CD4-positive, alpha-beta memory T cell (primary cell): ENCODE data around the gene CST11. TPM values are rescaled to one million over a fixed set of nuclear protein-coding genes. Genes with fewer than 3 reads are reported as not detected.

ENCODE experiments used
- CTCF ChIA-PET: fragments of 350-600 bp; sonication (Branson Sonifier 250); formaldehyde crosslinking; loops from one replicate; lab custom pipeline; 2021; ENCODE audit warnings: inconsistent platforms; ENCODE audit not compliant: partially characterized antibody; lab: Charles Lee
- POLR2A ChIA-PET: fragments of 350-600 bp; sonication (Branson Sonifier 250); formaldehyde crosslinking; loops from one replicate; lab custom pipeline; 2021; ENCODE audit not compliant: partially characterized antibody; lab: Charles Lee
- DNase-seq, 5 donors: peaks; one replicate each; pipeline versions ENCODE4 v3.0.0 to v3.0.0-alpha.2; 2020 to 2022; ENCODE audit warnings: mixed read lengths in 1 of 5
- H3K27ac ChIP-seq: one replicate; pipeline ENCODE4 v1.7.0; 2013; ENCODE audit warnings: low read depth, low read length
- H3K27me3 ChIP-seq: 2 replicates; pipeline ENCODE4 v1.7.0; 2013; ENCODE audit warnings: mild to moderate bottlenecking, low read length, moderate library complexity; ENCODE audit not compliant: insufficient read depth
- H3K36me3 ChIP-seq: 2 replicates; pipeline ENCODE4 v1.7.0; 2013; ENCODE audit warnings: mild to moderate bottlenecking, low read length, moderate library complexity; ENCODE audit not compliant: insufficient read depth
- H3K4me1 ChIP-seq: 2 replicates; pipeline ENCODE4 v1.7.0; 2013; ENCODE audit warnings: mild to moderate bottlenecking, low read length, moderate library complexity; ENCODE audit not compliant: insufficient read depth
- H3K4me3 ChIP-seq, 2 donors: one replicate each; pipeline ENCODE4 v1.7.0; 2013; ENCODE audit warnings: low read length in 2 of 2, mild to moderate bottlenecking in 1 of 2
- H3K9me3 ChIP-seq, 2 donors: one replicate each; pipeline ENCODE4 v1.7.0; 2013; ENCODE audit warnings: low read length in 2 of 2, control low read depth in 1 of 2; ENCODE audit not compliant: control insufficient read depth in 1 of 2
- H3K27ac Mint-ChIP-seq, 7 donors: one replicate each; pipeline ENCODE4 v1.8.0; 2020 to 2021; ENCODE audit warnings: mixed read lengths in 7 of 7, mild to moderate bottlenecking in 6 of 7, inconsistent platforms in 3 of 7, moderate library complexity in 3 of 7
- H3K27me3 Mint-ChIP-seq, 2 donors: one replicate each; pipeline ENCODE4 v1.8.0; 2020 to 2021; ENCODE audit warnings: mixed read lengths in 2 of 2
- H3K36me3 Mint-ChIP-seq, 2 donors: one replicate each; pipeline ENCODE4 v1.8.0; 2020 to 2021; ENCODE audit warnings: mixed read lengths in 2 of 2, inconsistent platforms in 1 of 2, mild to moderate bottlenecking in 1 of 2
- H3K4me1 Mint-ChIP-seq, 4 donors: one replicate each; pipeline ENCODE4 v1.8.0; 2020 to 2021; ENCODE audit warnings: mixed read lengths in 4 of 4, mild to moderate bottlenecking in 1 of 4
- H3K4me3 Mint-ChIP-seq, 8 donors: one replicate each; pipeline ENCODE4 v1.8.0; 2020 to 2021; ENCODE audit warnings: mixed read lengths in 8 of 8, mild to moderate bottlenecking in 7 of 8, moderate library complexity in 6 of 8, inconsistent platforms in 3 of 8
- H3K9me3 Mint-ChIP-seq, 8 donors: one replicate each; pipeline ENCODE4 v1.8.0; 2020 to 2021; ENCODE audit warnings: mixed read lengths in 8 of 8, mild to moderate bottlenecking in 5 of 8, inconsistent platforms in 3 of 8, moderate library complexity in 1 of 8
- intact Hi-C: fragments of 100-400 bp; cut with micrococcal nuclease; formaldehyde crosslinking; loops from one replicate; pipeline ENCODE4 v1.15.1; 2023
- polyA plus RNA-seq, 2 donors: library from polyadenylated mRNA; unstranded; fragments of 300-500 nt; fragmentation: Illumina TruSeq; gene quantifications; one replicate each; pipeline ENCODE4 v1.2.3, GENCODE V29; 2021
- total RNA-seq, 2 experiments: library from RNA; stranded (reverse); gene quantifications; one replicate each; pipeline ENCODE4 v1.2.3, GENCODE V29; 2021

CST11 gene
- total and polyA plus RNA-seq, 4 experiments from 2014 or later: not detected

DNA sequence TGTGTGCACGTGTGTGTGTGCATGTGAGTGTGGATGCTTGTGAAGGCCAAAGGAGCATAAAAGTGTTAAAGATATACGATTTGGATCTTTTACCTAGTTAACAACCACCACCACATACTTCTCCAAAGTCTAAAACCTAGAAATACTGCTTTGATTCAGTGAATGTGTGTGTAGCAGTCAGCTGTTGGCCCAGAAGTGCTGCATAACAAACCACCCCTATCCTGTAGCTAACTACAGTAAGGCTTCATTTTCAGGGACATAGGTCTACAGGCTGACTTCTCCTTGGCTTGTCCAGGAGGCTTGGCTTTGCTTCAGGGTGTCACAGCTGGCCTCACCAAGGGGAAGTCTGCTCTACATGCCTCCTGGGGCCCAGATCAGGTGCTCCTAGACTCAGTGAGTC, 35.8 kb upstream of the CST11 start:
- no peak overlapping the region for H3K27ac ChIP-seq

DNA sequence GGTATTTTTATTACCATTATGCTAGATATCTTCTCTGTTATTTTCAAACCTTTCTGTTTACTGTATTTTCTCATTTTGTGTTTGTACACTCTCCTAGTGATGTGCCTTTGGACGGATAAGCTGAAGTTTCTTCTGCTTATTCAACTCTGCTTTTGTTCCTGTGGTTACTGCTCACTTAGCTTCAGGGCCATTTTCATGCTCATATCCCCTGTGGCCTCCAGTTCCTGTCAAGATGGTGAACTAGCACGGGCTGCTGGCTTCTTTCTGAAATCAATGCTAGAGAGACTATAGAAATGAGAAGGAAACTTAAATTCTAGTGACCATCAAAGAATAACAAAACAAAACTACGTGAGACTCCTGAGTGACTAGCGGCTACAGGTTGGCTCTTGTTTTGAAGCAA, 31.4 kb upstream of the CST11 start:
- no peak overlapping the region for H3K4me3 ChIP-seq
- Mint-ChIP-seq H3K4me1 (no peaks in the 10 kb centered on the region), H3K27me3 (peaks cover 0 to 9% of the 10 kb centered on the region in 2 donors), H3K27ac (peak overlapping the region in 1 of 7 donors; percentile 58), H3K36me3 (no peaks in the 10 kb centered on the region), H3K4me3 (no peak overlapping the region), H3K9me3 (peaks cover 0 to 4% (median 0%) of the 10 kb centered on the region in 8 donors)
- intact Hi-C loops: no loop called here
- DNase-seq: no peak
- no peaks in the 10 kb centered on the region for H3K9me3 ChIP-seq
- CTCF ChIA-PET: no interaction called here
- no peak overlapping the region for H3K27ac ChIP-seq
- H3K4me1 ChIP-seq: no peaks in the 10 kb centered on the region
- POLR2A ChIA-PET: no interaction called here
- H3K27me3 ChIP-seq: no peaks in the 10 kb centered on the region
- no peaks in the 10 kb centered on the region for H3K36me3 ChIP-seq

More for the DNA sequence above, 35.8 kb upstream of the CST11 start:
- H3K4me3 ChIP-seq: no peak overlapping the region
- Mint-ChIP-seq H3K4me3 (no peak overlapping the region), H3K27me3 (peaks cover 0 to 2% of the 10 kb centered on the region in 2 donors), H3K4me1 (no peaks in the 10 kb centered on the region), H3K36me3 (no peaks in the 10 kb centered on the region), H3K9me3 (no peaks in the 10 kb centered on the region), H3K27ac (no peak overlapping the region)
- POLR2A ChIA-PET: no interaction called here
- CTCF ChIA-PET: no interaction called here
- no peaks in the 10 kb centered on the region for H3K4me1 ChIP-seq
- no peaks in the 10 kb centered on the region for H3K27me3 ChIP-seq
- no peaks in the 10 kb centered on the region for H3K9me3 ChIP-seq
- DNase-seq: no peak
- intact Hi-C loops: no loop called here
- H3K36me3 ChIP-seq: no peaks in the 10 kb centered on the region

DNA sequence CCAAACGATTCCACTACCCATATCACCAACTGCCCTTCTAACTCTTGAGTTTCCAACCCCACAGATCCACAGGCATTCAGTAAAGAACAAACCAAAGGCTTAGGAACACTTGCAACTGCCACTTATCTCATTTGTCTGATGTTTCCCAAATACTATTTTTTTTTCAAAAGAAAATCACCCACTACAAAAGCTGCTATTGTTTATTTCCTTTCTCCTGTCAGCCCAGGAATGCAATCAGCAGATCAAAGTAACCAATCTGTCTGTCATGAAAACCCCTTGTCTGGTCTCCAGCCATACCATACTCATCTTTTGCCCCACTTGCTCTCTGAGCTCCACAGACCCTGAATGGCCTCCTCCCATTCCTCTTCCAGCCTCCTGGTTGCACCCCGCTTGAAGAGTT, 29.5 kb upstream of the CST11 start:
- Histone ChIP-seq H3K36me3 (no peaks in the 10 kb centered on the region), H3K4me1 (no peaks in the 10 kb centered on the region), H3K4me3 (no peak overlapping the region), H3K27me3 (no peaks in the 10 kb centered on the region), H3K27ac (no peak overlapping the region), H3K9me3 (no peaks in the 10 kb centered on the region)
- intact Hi-C loops: no loop called here
- H3K27me3 Mint-ChIP-seq: peaks cover 0 to 8% of the 10 kb centered on the region in 2 donors
- no peak overlapping the region for H3K27ac Mint-ChIP-seq
- CTCF ChIA-PET: no interaction called here
- POLR2A ChIA-PET: no interaction called here
- peaks cover 0 to 4% (median 0%) of the 10 kb centered on the region in 8 donors for H3K9me3 Mint-ChIP-seq
- no peak overlapping the region for H3K4me3 Mint-ChIP-seq
- no peaks in the 10 kb centered on the region for H3K4me1 Mint-ChIP-seq
- no peaks in the 10 kb centered on the region for H3K36me3 Mint-ChIP-seq
- no peak for DNase-seq

GRCh38 chr20:23479043-23479442, 26.4 kb upstream of the CST11 start:
- peaks cover 0 to 8% of the 10 kb centered on the region in 2 donors for H3K27me3 Mint-ChIP-seq
- Histone ChIP-seq H3K27ac (no peak overlapping the region), H3K4me3 (no peak overlapping the region), H3K4me1 (no peaks in the 10 kb centered on the region), H3K36me3 (no peaks in the 10 kb centered on the region), H3K9me3 (no peaks in the 10 kb centered on the region), H3K27me3 (no peaks in the 10 kb centered on the region)
- ChIA-PET CTCF (no interaction called here), POLR2A (no interaction called here)
- intact Hi-C loops: no loop called here
- H3K9me3 Mint-ChIP-seq: peaks cover 0 to 4% (median 0%) of the 10 kb centered on the region in 8 donors
- H3K4me3 Mint-ChIP-seq: no peak overlapping the region
- H3K27ac Mint-ChIP-seq: no peak overlapping the region
- H3K36me3 Mint-ChIP-seq: no peaks in the 10 kb centered on the region
- no peaks in the 10 kb centered on the region for H3K4me1 Mint-ChIP-seq
- no peak for DNase-seq

GRCh38 chr20:23477223-23477622, 24.5 kb upstream of the CST11 start:
- H3K36me3 Mint-ChIP-seq: no peaks in the 10 kb centered on the region
- no peak for DNase-seq
- no peaks in the 10 kb centered on the region for H3K4me1 Mint-ChIP-seq
- peaks cover 4 to 6% of the 10 kb centered on the region in 2 donors for H3K27me3 Mint-ChIP-seq
- intact Hi-C loops: no loop called here
- ChIA-PET POLR2A (no interaction called here), CTCF (no interaction called here)
- Histone ChIP-seq H3K27ac (no peak overlapping the region), H3K9me3 (no peaks in the 10 kb centered on the region), H3K4me1 (no peaks in the 10 kb centered on the region), H3K36me3 (no peaks in the 10 kb centered on the region), H3K4me3 (no peak overlapping the region), H3K27me3 (no peaks in the 10 kb centered on the region)
- no peak overlapping the region for H3K27ac Mint-ChIP-seq
- H3K9me3 Mint-ChIP-seq: peaks cover 0 to 4% (median 0%) of the 10 kb centered on the region in 8 donors
- H3K4me3 Mint-ChIP-seq: no peak overlapping the region

- Mint-ChIP-seq H3K36me3 (no peaks in the 10 kb centered on the region), H3K27ac (no peak overlapping the region), H3K4me3 (no peak overlapping the region), H3K27me3 (peaks cover 4 to 8% of the 10 kb centered on the region in 2 donors), H3K9me3 (peaks cover 0 to 4% (median 0%) of the 10 kb centered on the region in 8 donors), H3K4me1 (no peaks in the 10 kb centered on the region)
- no peaks in the 10 kb centered on the region for H3K4me1 ChIP-seq
- ChIA-PET POLR2A (no interaction called here), CTCF (no interaction called here)
- no peaks in the 10 kb centered on the region for H3K9me3 ChIP-seq
- no peaks in the 10 kb centered on the region for H3K27me3 ChIP-seq
- H3K36me3 ChIP-seq: no peaks in the 10 kb centered on the region
- intact Hi-C loops: no loop called here
- no peak overlapping the region for H3K4me3 ChIP-seq
- no peak for DNase-seq
- H3K27ac ChIP-seq: no peak overlapping the region
Observed at GRCh38 chr20:23476015-23476754, 23.5 kb upstream of the CST11 start.

DNA sequence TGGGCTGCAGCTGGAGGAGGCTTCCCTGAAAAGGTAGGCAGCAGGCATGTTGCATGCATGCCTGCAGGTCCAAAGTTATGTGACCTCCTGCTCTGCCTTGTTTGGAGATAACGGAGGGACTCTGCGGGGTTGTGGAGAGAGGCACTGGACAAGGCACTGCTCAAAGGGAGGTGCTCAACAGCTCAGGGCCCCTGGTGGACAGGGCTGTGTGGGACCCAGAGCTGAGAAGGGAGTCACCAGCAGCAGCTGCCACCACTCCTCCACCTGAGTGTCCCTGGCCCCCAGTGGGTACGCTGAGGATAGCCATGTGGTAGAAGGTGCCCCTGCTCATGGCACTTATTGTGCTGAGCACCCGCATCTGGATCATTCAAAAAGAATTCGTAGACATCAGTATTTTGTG, 22.7 kb upstream of the CST11 start:
- Mint-ChIP-seq H3K27me3 (peaks cover 7 to 10% of the 10 kb centered on the region in 2 donors), H3K36me3 (no peaks in the 10 kb centered on the region), H3K4me1 (no peaks in the 10 kb centered on the region), H3K4me3 (no peak overlapping the region), H3K27ac (no peak overlapping the region), H3K9me3 (peaks cover 0 to 4% (median 0%) of the 10 kb centered on the region in 8 donors)
- CTCF ChIA-PET: no interaction called here
- no peak overlapping the region for H3K4me3 ChIP-seq
- no peak for DNase-seq
- no peaks in the 10 kb centered on the region for H3K36me3 ChIP-seq
- H3K9me3 ChIP-seq: no peaks in the 10 kb centered on the region
- POLR2A ChIA-PET: no interaction called here
- no peaks in the 10 kb centered on the region for H3K4me1 ChIP-seq
- no peaks in the 10 kb centered on the region for H3K27me3 ChIP-seq
- H3K27ac ChIP-seq: no peak overlapping the region
- intact Hi-C loops: no loop called here
